Loucy (cell line): ENCODE results near the gene EFNA5.

Experiments used
- H2AFZ ChIP-seq: fragments of 200-600 bp; sonication (generic); 2 replicates; pipeline ENCODE4 v1.6.0; 2016; ENCODE audit warnings: antibody characterized with exemption, mild to moderate bottlenecking, low read length, moderate library complexity
- H3F3A ChIP-seq: fragments of 200-600 bp; 2 replicates; pipeline ENCODE4 v1.6.0; 2016; ENCODE audit warnings: antibody characterized with exemption, low read depth, mild to moderate bottlenecking
- H3K27me3 ChIP-seq: fragments of 200-600 bp; sonication (generic); 2 replicates; pipeline ENCODE4 v1.6.1; 2014; ENCODE audit warnings: low read length, mild to moderate bottlenecking; ENCODE audit not compliant: insufficient read depth, poor library complexity, severe bottlenecking
- H3K36me3 ChIP-seq: fragments of 200-600 bp; sonication (generic); 2 replicates; pipeline ENCODE4 v1.6.1; 2016; ENCODE audit warnings: low read length; ENCODE audit not compliant: insufficient read depth
- H3K4me1 ChIP-seq: fragments of 200-600 bp; sonication (generic); 2 replicates; pipeline ENCODE4 v1.5.1; 2014; ENCODE audit warnings: low read length, mild to moderate bottlenecking; ENCODE audit not compliant: insufficient read depth, poor library complexity, severe bottlenecking
- H3K4me2 ChIP-seq: fragments of 200-600 bp; sonication (generic); 2 replicates; pipeline ENCODE4 v1.6.0; 2014; ENCODE audit warnings: antibody characterized with exemption, low read length, low read depth, mild to moderate bottlenecking; ENCODE audit not compliant: poor library complexity, severe bottlenecking
- H3K4me3 ChIP-seq: fragments of 200-600 bp; sonication (generic); 2 replicates; pipeline ENCODE4 v1.5.1; 2014; ENCODE audit warnings: low read length, mild to moderate bottlenecking, mixed read lengths; ENCODE audit not compliant: poor library complexity, severe bottlenecking
- H3K79me2 ChIP-seq: fragments of 200-600 bp; sonication (generic); 2 replicates; pipeline ENCODE4 v1.6.1; 2014; ENCODE audit warnings: low read length; ENCODE audit not compliant: insufficient read depth
- H3K9ac ChIP-seq: fragments of 200-600 bp; sonication (generic); 2 replicates; pipeline ENCODE4 v1.6.0; 2014; ENCODE audit warnings: mild to moderate bottlenecking, low read depth, low read length, moderate library complexity; ENCODE audit not compliant: poor library complexity, severe bottlenecking
- H3K9me2 ChIP-seq: fragments of 200-600 bp; sonication (generic); replicated peaks from 2 replicates; pipeline ENCODE4 v1.6.1; 2016; ENCODE audit warnings: low read depth, low read length, mixed read lengths
- H3K9me3 ChIP-seq: fragments of 200-600 bp; sonication (generic); 2 replicates; pipeline ENCODE4 v1.6.1; 2014; ENCODE audit warnings: mild to moderate bottlenecking, antibody characterized with exemption, low read length, low read depth; ENCODE audit not compliant: insufficient read depth
- H4K20me1 ChIP-seq: fragments of 200-600 bp; sonication (generic); 2 replicates; pipeline ENCODE4 v1.6.0; 2014; ENCODE audit warnings: antibody characterized with exemption, low read length, mild to moderate bottlenecking; ENCODE audit not compliant: insufficient read depth, poor library complexity, severe bottlenecking
- CTCF ChIP-seq: fragments of 200-600 bp; sonication (generic); conservative IDR thresholded peaks from 2 replicates; pipeline ENCODE4 v1.5.1; 2014; ENCODE audit warnings: mild to moderate bottlenecking, antibody characterized with exemption, low read length
- EZH2phosphoT487 ChIP-seq: fragments of 200-600 bp; IDR thresholded peaks from 2 replicates; pipeline ENCODE4 v1.6.1; 2018; ENCODE audit warnings: antibody characterized with exemption, mild to moderate bottlenecking, moderate library complexity, borderline replicate concordance

EFNA5 gene

DNA sequence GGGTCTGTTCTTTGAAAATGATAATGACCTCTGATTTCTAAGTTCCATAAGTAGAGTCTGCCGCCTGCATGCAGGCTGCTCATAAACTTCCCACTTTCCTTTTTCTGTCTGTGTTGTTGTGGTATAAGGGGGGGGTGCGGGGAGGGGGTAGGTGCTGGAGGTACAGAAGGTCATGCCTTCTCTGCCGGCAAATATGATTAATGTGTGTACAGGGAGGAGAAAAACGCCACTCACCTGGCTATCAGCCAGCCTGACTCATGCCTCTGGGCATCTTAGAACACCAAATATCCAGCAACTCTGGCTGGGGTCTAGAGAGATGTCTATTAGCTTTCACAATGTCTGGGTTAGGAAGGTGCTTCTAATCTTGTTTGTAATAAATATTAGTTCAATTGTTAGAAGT, 128.3 kb downstream of the EFNA5 start:
- Histone ChIP-seq H3F3A (no peaks in the 10 kb centered on the region), H3K9ac (no peak overlapping the region), H3K4me2 (no peak overlapping the region), H4K20me1 (no peaks in the 10 kb centered on the region), H3K27me3 (no peaks in the 10 kb centered on the region), H3K9me3 (no peaks in the 10 kb centered on the region), H3K4me1 (peaks cover 10% of the 10 kb centered on the region), H3K4me3 (no peak overlapping the region), H3K79me2 (no peaks in the 10 kb centered on the region), H2AFZ (no peak overlapping the region), H3K9me2 (no peaks in the 10 kb centered on the region), H3K36me3 (no peaks in the 10 kb centered on the region)
- TF ChIP-seq CTCF (no peak), EZH2phosphoT487 (no peak)

DNA sequence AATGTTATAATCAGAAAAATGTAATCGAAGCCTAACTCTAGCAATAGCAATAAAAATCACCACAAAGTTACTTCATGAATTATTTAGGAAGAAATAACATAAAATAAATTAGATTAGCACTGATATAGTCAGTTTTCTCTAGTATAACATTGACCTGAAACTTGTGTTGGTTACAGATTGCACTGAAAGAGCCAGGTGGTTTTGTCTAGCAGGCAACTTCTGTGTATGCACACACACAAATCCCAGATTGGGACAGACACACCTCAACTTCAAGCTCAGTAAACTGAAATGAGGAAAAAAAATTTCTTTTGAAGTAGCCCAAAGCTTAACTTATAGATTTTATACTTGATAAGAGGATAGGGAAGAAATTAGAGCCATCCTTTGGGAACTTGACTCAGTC, 129.3 kb downstream of the EFNA5 start:
- H3K36me3 ChIP-seq: no peaks in the 10 kb centered on the region
- H3F3A ChIP-seq: no peaks in the 10 kb centered on the region
- no peaks in the 10 kb centered on the region for H4K20me1 ChIP-seq
- H3K27me3 ChIP-seq: no peaks in the 10 kb centered on the region
- TF ChIP-seq CTCF (no peak), EZH2phosphoT487 (no peak)
- no peaks in the 10 kb centered on the region for H3K79me2 ChIP-seq
- no peaks in the 10 kb centered on the region for H3K9me2 ChIP-seq
- no peaks in the 10 kb centered on the region for H3K9me3 ChIP-seq
- no peak overlapping the region for H2AFZ ChIP-seq
- no peak overlapping the region for H3K4me3 ChIP-seq
- H3K4me2 ChIP-seq: no peak overlapping the region
- no peak overlapping the region for H3K9ac ChIP-seq
- H3K4me1 ChIP-seq: peaks cover 10% of the 10 kb centered on the region

GRCh38 chr5:107539726-107540330, 130.9 kb downstream of the EFNA5 start:
- H3K4me2 ChIP-seq: no peak overlapping the region
- no peaks in the 10 kb centered on the region for H4K20me1 ChIP-seq
- H3K9me3 ChIP-seq: no peaks in the 10 kb centered on the region
- peaks cover 10% of the 10 kb centered on the region for H3K4me1 ChIP-seq
- no peak overlapping the region for H3K9ac ChIP-seq
- H3K79me2 ChIP-seq: no peaks in the 10 kb centered on the region
- H3K27me3 ChIP-seq: no peaks in the 10 kb centered on the region
- H2AFZ ChIP-seq: no peak overlapping the region
- TF ChIP-seq EZH2phosphoT487 (no peak), CTCF (0 out of 2 replicates have a peak, but pooled peaks have one; percentile 8)
- H3K36me3 ChIP-seq: no peaks in the 10 kb centered on the region
- H3K4me3 ChIP-seq: no peak overlapping the region
- no peaks in the 10 kb centered on the region for H3K9me2 ChIP-seq
- no peaks in the 10 kb centered on the region for H3F3A ChIP-seq
